Ovary (tissue), 9 donors: ENCODE results near the gene CADM3. TPM values are rescaled to one million over a fixed set of nuclear protein-coding genes. Genes with fewer than 3 reads are reported as not detected.

Source experiments
- DNase-seq, 5 donors: peaks; one replicate each; pipeline ENCODE4 v3.0.0-alpha.2; 2019 to 2020
- H3K27ac ChIP-seq, 2 donors: fragments of 200-600 bp; one replicate each; pipeline versions ENCODE4 v1.5.1 to v1.8.0; 2019 to 2022
- H3K27me3 ChIP-seq: fragments of 200-600 bp; one replicate; pipeline ENCODE4 v1.8.0; 2022
- H3K36me3 ChIP-seq: fragments of 200-600 bp; sonication (generic); one replicate; pipeline ENCODE4 v1.5.1; 2019
- H3K4me1 ChIP-seq: one replicate; pipeline ENCODE4 v1.8.1; 2013; ENCODE audit warnings: mild to moderate bottlenecking, moderate library complexity; ENCODE audit not compliant: insufficient read depth
- H3K4me3 ChIP-seq: fragments of 200-600 bp; sonication (generic); one replicate; pipeline ENCODE4 v1.5.1; 2017
- H3K9me3 ChIP-seq, 2 donors: fragments of 200-600 bp in 1 of 2; sonication (generic) in 1 of 2; one replicate each; pipeline versions ENCODE4 v1.5.1 to v1.8.1; 2013 to 2019; ENCODE audit warnings: mild to moderate bottlenecking in 1 of 2, moderate library complexity in 1 of 2
- CTCF ChIP-seq, 3 donors: fragments of 450-650 bp in 2 of 3; fragments of 200-600 bp in 1 of 3; IDR thresholded peaks; one replicate each; pipeline versions ENCODE4 v1.5.1 to v1.8.0; 2016 to 2022; ENCODE audit warnings: antibody characterized with exemption in 3 of 3, mild to moderate bottlenecking in 1 of 3
- EP300 ChIP-seq: sonication (generic); formaldehyde crosslinking; IDR thresholded peaks from one replicate; pipeline ENCODE4 v1.6.1; 2017; ENCODE audit warnings: antibody characterized with exemption
- POLR2A ChIP-seq: fragments of 450-650 bp; IDR thresholded peaks from one replicate; pipeline ENCODE4 v1.6.1; 2017; ENCODE audit warnings: antibody characterized with exemption, mild to moderate bottlenecking, moderate library complexity
- WGBS, 3 donors: extraction: QIAGEN DNeasy Blood & Tissue Kit in 1 of 3; methylation state at CpG; one replicate each; pipeline versions ENCODE4 v1.1.5 to v1.1.7; 2013 to 2017; 5-methylcytosine and 5-hydroxymethylcytosine counted together
- intact Hi-C, 4 donors: fragments of 100-400 bp; cut with DNase I; formaldehyde crosslinking; loops; one replicate each; pipeline versions ENCODE4 v1.11.0 to v1.15.1; 2022 to 2023
- polyA plus RNA-seq, 2 donors: library from polyadenylated mRNA; stranded (reverse); fragments of 200-250 nt in 1 of 2; fragments of 350-450 nt in 1 of 2; fragmentation: Illumina TruSeq in 1 of 2; extraction: RNeasy Lipid Tissue Mini Kit (QIAGEN cat#74804) in 1 of 2; gene quantifications; one replicate each; pipeline ENCODE4 v1.2.3, GENCODE V29; 2013 to 2014
- total RNA-seq, 7 donors: library from RNA; depleted of rRNA in 2 of 7; stranded (reverse); fragments of >200 nt in 2 of 7; fragmentation: NEBNext Ultra II Directional in 3 of 7; extraction: Animal tissue kit (Norgen Biotek cat#: 25700) in 3 of 7; gene quantifications; one replicate each; pipeline versions ENCODE4 v1.1.0 to v1.2.4, GENCODE V29; 2016 to 2023
- donor health status: DM: no; HTN: no; CAD: no; lungs with moderate emphysema.
- donor health status: DM: no; HTN: no; CAD: no.
- donor health status: Bipolar disorder and iron deficiency.
- donor health status: DM: yes; HTN: yes; CAD: no.
- donor health status: DM: no; HTN: no; CAD: no.
- donor health status: DM: yes; HTN: yes; CAD: no.

Gene CADM3
- total and polyA plus RNA-seq, 9 donors: 0.17 to 13.8 (median 1.5) TPM; not detected in 2

- H3K9me3 ChIP-seq: no peaks in the 10 kb centered on the region
- no peak for DNase-seq
- H3K4me1 ChIP-seq: no peaks in the 10 kb centered on the region
- H3K27me3 ChIP-seq: no peaks in the 10 kb centered on the region
- intact Hi-C loops: no loop called here
- no peaks in the 10 kb centered on the region for H3K36me3 ChIP-seq
- no peak overlapping the region for H3K4me3 ChIP-seq
- no peak overlapping the region for H3K27ac ChIP-seq
- TF ChIP-seq EP300: no peak
- no peak for TF ChIP-seq POLR2A
- no peak for TF ChIP-seq CTCF (IDR thresholded peaks at IDR 0.05)
- WGBS, 3 donors: 71 to 85% (median 78%) methylated on average over 2 of the region's 2 CpGs
Measured at GRCh38 chr1:159228554-159228953, 57.1 kb downstream of the CADM3 start.

GRCh38 chr1:159229260-159229885 lies 58.0 kb downstream of the CADM3 start:
- H3K9me3 ChIP-seq: no peaks in the 10 kb centered on the region
- H3K36me3 ChIP-seq: no peaks in the 10 kb centered on the region
- DNase-seq: no peak
- no peaks in the 10 kb centered on the region for H3K27me3 ChIP-seq
- no peak overlapping the region for H3K27ac ChIP-seq
- no peaks in the 10 kb centered on the region for H3K4me1 ChIP-seq
- no peak overlapping the region for H3K4me3 ChIP-seq
- 70 to 74% (median 72%) methylated on average over 8 of the region's 8 CpGs for WGBS, 3 donors
- intact Hi-C loops: no loop called here
- TF ChIP-seq EP300: no peak
- no peak for TF ChIP-seq POLR2A
- no peak for TF ChIP-seq CTCF (IDR thresholded peaks at IDR 0.05)

GRCh38 chr1:159229896-159230295 lies 58.5 kb downstream of the CADM3 start:
- Histone ChIP-seq H3K27me3 (no peaks in the 10 kb centered on the region), H3K27ac (no peak overlapping the region), H3K4me1 (no peaks in the 10 kb centered on the region), H3K4me3 (no peak overlapping the region), H3K36me3 (no peaks in the 10 kb centered on the region), H3K9me3 (no peaks in the 10 kb centered on the region)
- WGBS, 3 donors: 8 to 13% (median 8%) methylated on average over 1 of the region's 1 CpG
- TF ChIP-seq CTCF (IDR thresholded peaks at IDR 0.05) (no peak), POLR2A (no peak), EP300 (no peak)
- DNase-seq: no peak
- intact Hi-C loops: no loop called here

GRCh38 chr1:159239551-159240220 lies 68.3 kb downstream of the CADM3 start:
- H3K4me1 ChIP-seq: no peaks in the 10 kb centered on the region
- no peak for DNase-seq
- no peaks in the 10 kb centered on the region for H3K27me3 ChIP-seq
- no peaks in the 10 kb centered on the region for H3K9me3 ChIP-seq
- intact Hi-C loops: loop anchor here in 1 of 4 donors (2.0 kb wide), 1 partner anchor 21 kb away; no protein-coding TSS in a partner anchor
- no peak overlapping the region for H3K27ac ChIP-seq
- TF ChIP-seq POLR2A (no peak), CTCF (IDR thresholded peaks at IDR 0.05) (no peak), EP300 (no peak)
- H3K36me3 ChIP-seq: no peaks in the 10 kb centered on the region
- WGBS, 3 donors: 58 to 64% (median 61%) methylated on average over 4 of the region's 4 CpGs
- no peak overlapping the region for H3K4me3 ChIP-seq
